Activated CD8-positive, alpha-beta memory T cell treated with anti-CD3 and anti-CD28 coated beads, Interleukin-2, amount 10 ng/mL, durations not matched to agents 7 days and 5 days (primary cell): ENCODE data around the gene SIN3B. TPM values are rescaled to one million over a fixed set of nuclear protein-coding genes. Genes with fewer than 3 reads are reported as not detected.
"Not testable (repeated sequence)": the region's sequence is repeated elsewhere in the genome, so short reads cannot be mapped to it uniquely, and the experiment has no call there.

Experiments used
- ATAC-seq: fragments of 150-1000 bp; cut with Tn5 transposase; one replicate; pipeline ENCODE4 v1.10.0; 2021; ENCODE audit warnings: moderate library complexity
- CTCF ChIA-PET: fragments of 350-600 bp; sonication (Branson Sonifier 250); formaldehyde crosslinking; loops from one replicate; lab custom pipeline; 2021; ENCODE audit warnings: antibody characterized with exemption; lab: Charles Lee
- DNase-seq: peaks from one replicate; pipeline ENCODE4 v3.0.0-alpha.2; 2020
- H3K27ac Mint-ChIP-seq: one replicate; pipeline ENCODE4 v1.8.0; 2021; ENCODE audit warnings: mild to moderate bottlenecking, mixed read lengths
- H3K27me3 Mint-ChIP-seq: one replicate; pipeline ENCODE4 v1.8.0; 2021; ENCODE audit warnings: mixed read lengths
- H3K36me3 Mint-ChIP-seq: one replicate; pipeline ENCODE4 v1.8.0; 2021; ENCODE audit warnings: mild to moderate bottlenecking, mixed read lengths
- H3K4me1 Mint-ChIP-seq: one replicate; pipeline ENCODE4 v1.8.0; 2021; ENCODE audit warnings: mixed read lengths
- H3K4me3 Mint-ChIP-seq: one replicate; pipeline ENCODE4 v1.8.0; 2021; ENCODE audit warnings: mild to moderate bottlenecking, moderate library complexity, mixed read lengths
- H3K9me3 Mint-ChIP-seq: one replicate; pipeline ENCODE4 v1.8.0; 2022; ENCODE audit warnings: low read depth, mixed read lengths
- total RNA-seq, 2 experiments: library from RNA; stranded (reverse); gene quantifications; one replicate each; pipeline ENCODE4 v1.2.3, GENCODE V29; 2021

The SIN3B gene, protein sequence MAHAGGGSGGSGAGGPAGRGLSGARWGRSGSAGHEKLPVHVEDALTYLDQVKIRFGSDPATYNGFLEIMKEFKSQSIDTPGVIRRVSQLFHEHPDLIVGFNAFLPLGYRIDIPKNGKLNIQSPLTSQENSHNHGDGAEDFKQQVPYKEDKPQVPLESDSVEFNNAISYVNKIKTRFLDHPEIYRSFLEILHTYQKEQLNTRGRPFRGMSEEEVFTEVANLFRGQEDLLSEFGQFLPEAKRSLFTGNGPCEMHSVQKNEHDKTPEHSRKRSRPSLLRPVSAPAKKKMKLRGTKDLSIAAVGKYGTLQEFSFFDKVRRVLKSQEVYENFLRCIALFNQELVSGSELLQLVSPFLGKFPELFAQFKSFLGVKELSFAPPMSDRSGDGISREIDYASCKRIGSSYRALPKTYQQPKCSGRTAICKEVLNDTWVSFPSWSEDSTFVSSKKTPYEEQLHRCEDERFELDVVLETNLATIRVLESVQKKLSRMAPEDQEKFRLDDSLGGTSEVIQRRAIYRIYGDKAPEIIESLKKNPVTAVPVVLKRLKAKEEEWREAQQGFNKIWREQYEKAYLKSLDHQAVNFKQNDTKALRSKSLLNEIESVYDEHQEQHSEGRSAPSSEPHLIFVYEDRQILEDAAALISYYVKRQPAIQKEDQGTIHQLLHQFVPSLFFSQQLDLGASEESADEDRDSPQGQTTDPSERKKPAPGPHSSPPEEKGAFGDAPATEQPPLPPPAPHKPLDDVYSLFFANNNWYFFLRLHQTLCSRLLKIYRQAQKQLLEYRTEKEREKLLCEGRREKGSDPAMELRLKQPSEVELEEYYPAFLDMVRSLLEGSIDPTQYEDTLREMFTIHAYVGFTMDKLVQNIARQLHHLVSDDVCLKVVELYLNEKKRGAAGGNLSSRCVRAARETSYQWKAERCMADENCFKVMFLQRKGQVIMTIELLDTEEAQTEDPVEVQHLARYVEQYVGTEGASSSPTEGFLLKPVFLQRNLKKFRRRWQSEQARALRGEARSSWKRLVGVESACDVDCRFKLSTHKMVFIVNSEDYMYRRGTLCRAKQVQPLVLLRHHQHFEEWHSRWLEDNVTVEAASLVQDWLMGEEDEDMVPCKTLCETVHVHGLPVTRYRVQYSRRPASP
- total RNA-seq = 10 to 100 TPM; 29.1 to 30.5 TPM

DNA sequence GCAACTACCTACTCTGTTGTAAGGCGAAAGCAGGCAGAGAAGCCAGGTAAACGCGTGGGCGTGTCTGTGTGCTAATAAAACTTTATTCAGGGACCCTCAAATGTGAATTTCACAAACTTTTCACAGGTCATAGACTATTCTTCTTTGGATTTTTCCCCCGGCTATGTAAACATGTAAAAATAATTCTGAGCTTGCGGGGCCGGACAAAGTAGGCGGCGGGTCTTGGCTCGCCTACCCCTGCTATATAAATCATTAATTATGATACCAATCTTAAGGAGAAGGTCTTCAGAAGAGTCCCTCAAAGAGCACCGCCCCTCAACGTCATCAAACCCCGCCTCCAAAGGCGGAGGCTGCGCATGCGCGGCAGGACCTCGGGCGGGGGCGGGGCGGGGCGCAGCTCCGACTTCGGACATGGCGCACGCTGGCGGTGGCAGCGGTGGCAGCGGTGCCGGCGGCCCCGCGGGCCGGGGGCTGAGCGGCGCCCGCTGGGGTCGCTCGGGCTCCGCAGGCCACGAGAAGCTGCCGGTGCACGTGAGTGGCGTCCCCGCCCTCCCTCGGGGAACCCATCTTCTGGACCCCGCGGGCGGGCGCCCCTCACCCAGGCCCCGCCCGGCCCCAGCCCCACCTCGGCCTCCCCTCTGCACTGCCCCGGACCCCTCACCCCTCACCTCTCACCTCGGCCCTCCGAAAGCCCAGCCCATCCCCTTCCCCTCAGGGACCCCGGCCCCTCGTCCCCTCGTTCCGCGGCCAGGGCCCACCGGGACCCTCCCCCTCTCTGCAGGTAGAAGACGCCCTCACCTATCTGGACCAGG is at the start of gene SIN3B:
SIN3B (plus strand) TSS at position 389 of the 812 bp plus-strand sequence; CDS start at position 412, 23 bp downstream.
- Mint-ChIP-seq H3K27me3 (peaks cover 28% of the 10 kb centered on the region), H3K9me3 (no peaks in the 10 kb centered on the region), H3K4me3 (peak within 1 kb of the TSS; percentile 75), H3K27ac (peak within 1 kb of the TSS; percentile 54), H3K4me1 (peaks cover 27% of the 10 kb centered on the region), H3K36me3 (peaks cover 14% of the 10 kb centered on the region)
- CTCF ChIA-PET = interaction anchor here (0.6 to 0.9 kb wide), 2 partner anchors 12 to 1118 kb away, joined by 3 to 4 read pairs; no protein-coding TSS in a partner anchor
- DNase-seq (peak; percentile 90), ATAC-seq (peak; percentile 92)

DNA sequence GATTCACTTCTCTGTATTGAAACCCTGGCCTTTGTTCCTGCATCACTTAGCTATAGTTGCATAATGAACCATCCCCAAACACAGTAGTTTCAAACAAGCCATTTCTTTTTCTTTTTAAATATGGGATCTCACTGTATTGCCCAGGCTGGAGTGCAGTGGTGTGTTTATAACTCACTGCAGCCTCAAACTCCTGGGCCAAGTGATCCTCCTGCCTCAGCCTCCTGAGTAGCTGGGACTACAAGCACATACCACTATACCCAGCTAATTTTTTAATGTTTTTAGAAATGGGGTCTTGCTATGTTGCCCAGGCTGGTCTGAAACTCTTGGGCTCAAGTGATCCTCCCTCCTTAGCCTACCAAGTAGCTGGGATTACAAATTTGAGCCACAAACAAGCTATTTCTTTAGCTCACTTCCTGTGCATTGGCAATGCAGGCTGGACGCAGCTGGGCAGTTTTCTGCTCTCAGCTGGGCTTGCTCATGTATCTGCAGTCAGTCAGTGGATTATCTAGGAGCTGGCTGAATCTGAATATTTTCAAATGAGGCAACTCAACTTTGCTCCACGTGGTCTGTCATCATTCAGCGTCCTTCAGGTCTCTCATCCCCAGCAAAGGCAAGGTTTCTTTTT is 49.5 kb upstream of the SIN3B start:
- H3K9me3 Mint-ChIP-seq = no peaks in the 10 kb centered on the region
- no peak overlapping the region for H3K27ac Mint-ChIP-seq
- H3K27me3 Mint-ChIP-seq = no peaks in the 10 kb centered on the region
- ATAC-seq (no peak), DNase-seq (no peak)
- H3K4me1 Mint-ChIP-seq = no peaks in the 10 kb centered on the region
- H3K36me3 Mint-ChIP-seq = no peaks in the 10 kb centered on the region
- CTCF ChIA-PET = interaction anchor here (0.9 to 1.1 kb wide), 2 partner anchors 11 to 503 kb away, joined by 3 read pairs; no protein-coding TSS in a partner anchor
- H3K4me3 Mint-ChIP-seq = no peak overlapping the region

DNA sequence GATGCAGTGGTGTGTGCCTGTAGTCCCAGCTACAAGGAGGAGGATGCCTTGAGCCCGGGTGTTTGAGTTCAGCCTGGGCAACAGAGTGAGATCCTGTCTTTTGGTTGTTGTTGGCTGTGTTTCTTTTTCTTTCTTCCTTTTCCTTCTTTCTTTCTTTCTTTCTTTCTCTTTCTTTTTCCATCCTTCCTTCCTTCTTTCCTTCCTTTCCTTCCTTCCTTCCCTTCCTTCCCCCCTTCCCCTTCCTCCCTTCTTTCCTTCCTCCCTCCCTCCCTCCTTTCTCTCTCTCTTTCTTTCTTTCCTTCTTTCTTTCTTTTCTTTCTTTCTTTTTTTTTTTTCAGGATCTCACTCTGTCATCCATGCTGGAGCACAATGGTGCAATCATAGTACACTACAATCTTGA is 46.5 kb upstream of the SIN3B start:
- no peaks in the 10 kb centered on the region for H3K36me3 Mint-ChIP-seq
- DNase-seq = no peak
- H3K4me3 Mint-ChIP-seq = no peak overlapping the region
- no peak overlapping the region for H3K27ac Mint-ChIP-seq
- no peaks in the 10 kb centered on the region for H3K27me3 Mint-ChIP-seq
- no peaks in the 10 kb centered on the region for H3K4me1 Mint-ChIP-seq
- no peak for ATAC-seq
- CTCF ChIA-PET = no interaction called here
- no peaks in the 10 kb centered on the region for H3K9me3 Mint-ChIP-seq

DNA sequence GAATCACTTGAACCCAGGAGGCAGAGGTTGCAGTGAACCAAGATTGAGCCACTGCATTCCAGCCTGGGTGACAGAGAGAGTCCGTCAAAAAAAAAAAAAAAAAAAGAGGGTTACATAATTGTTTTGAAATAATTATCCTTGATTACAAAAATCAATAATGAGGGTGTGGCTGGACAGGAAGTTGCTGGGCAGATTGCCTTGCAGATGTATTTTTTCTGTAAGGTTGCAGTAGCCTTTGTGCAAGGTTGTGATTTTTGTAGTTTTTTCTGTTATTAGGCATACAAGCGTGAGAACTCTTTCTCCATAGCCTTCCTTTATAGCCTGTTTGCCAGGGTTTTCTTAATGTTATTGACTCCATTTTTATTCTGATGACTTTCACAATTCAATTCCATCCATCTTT is 40.7 kb upstream of the SIN3B start:
- Mint-ChIP-seq H3K4me3 (no peak overlapping the region), H3K27ac (no peak overlapping the region), H3K36me3 (no peaks in the 10 kb centered on the region), H3K9me3 (peaks cover 16% of the 10 kb centered on the region), H3K4me1 (no peaks in the 10 kb centered on the region), H3K27me3 (no peaks in the 10 kb centered on the region)
- DNase-seq (no peak), ATAC-seq (no peak)
- CTCF ChIA-PET = no interaction called here

DNA sequence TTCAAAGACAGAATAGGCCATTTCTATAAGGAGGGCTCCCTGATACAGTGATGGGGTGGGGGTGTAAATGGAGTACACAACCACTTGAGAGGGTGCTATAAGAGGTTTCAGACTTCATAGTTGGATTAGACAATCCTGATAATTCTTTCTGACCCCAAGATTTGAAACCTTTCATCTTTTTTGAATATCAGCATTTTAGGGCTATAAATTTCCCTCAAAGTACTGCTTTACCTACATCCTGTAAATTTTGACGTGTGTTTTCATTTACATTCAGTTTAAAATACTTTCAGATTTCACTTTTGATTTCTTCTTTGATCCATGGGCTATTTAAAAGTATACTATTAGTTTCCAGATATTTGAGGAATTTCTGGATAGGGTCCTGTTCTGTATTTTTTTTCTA is 40.0 kb upstream of the SIN3B start:
- no peak overlapping the region for H3K4me3 Mint-ChIP-seq
- no peaks in the 10 kb centered on the region for H3K36me3 Mint-ChIP-seq
- no peak overlapping the region for H3K27ac Mint-ChIP-seq
- H3K9me3 Mint-ChIP-seq = peaks cover 16% of the 10 kb centered on the region
- no peaks in the 10 kb centered on the region for H3K4me1 Mint-ChIP-seq
- CTCF ChIA-PET = no interaction called here
- no peak for ATAC-seq
- H3K27me3 Mint-ChIP-seq = no peaks in the 10 kb centered on the region
- DNase-seq = no peak

DNA sequence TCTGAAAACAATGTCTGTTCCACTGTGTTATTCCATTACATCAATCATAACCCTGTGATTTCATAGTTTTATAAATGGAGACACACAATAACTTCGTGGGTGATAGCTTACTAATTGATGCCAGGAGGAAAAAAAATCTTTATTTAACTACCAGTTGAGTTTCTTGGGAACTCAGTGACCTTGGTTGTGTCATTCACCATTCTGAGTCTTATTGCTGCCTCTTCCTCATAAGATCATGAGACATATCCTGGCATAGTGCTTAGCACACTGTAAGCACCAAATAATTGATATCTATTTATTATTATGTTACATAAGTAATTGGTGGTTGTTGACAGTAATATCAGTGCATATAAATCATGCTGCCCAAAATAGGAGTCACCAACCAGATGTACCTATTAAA is 39.1 kb upstream of the SIN3B start:
- ATAC-seq (no peak), DNase-seq (no peak)
- Mint-ChIP-seq H3K27me3 (no peaks in the 10 kb centered on the region), H3K9me3 (peaks cover 16% of the 10 kb centered on the region), H3K4me3 (no peak overlapping the region), H3K36me3 (no peaks in the 10 kb centered on the region), H3K27ac (no peak overlapping the region), H3K4me1 (no peaks in the 10 kb centered on the region)
- CTCF ChIA-PET = no interaction called here

DNA sequence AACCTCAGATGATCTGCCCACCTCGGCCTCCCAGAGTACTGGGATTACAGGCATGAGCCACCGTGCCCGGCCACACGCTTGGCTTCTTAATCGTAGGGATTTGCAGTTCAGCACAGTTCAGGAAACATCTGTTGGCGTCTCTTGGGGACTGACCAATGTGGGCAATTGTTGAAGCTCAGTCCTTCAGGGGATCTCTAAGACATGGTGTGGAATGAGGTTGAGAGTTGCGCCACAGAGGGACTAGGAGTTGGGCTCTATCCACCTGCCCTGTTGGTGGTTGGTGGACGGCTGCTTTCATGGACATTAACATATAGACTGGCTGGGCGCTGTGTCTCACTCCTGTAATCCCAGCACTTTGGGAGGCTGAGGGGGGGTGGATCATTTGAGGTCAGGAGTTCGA is 37.3 kb upstream of the SIN3B start:
- ATAC-seq (no peak), DNase-seq (no peak)
- H3K4me1 Mint-ChIP-seq = no peaks in the 10 kb centered on the region
- H3K27ac Mint-ChIP-seq = no peak overlapping the region
- H3K9me3 Mint-ChIP-seq = peaks cover 20% of the 10 kb centered on the region
- H3K27me3 Mint-ChIP-seq = no peaks in the 10 kb centered on the region
- no peak overlapping the region for H3K4me3 Mint-ChIP-seq
- CTCF ChIA-PET = no interaction called here
- no peaks in the 10 kb centered on the region for H3K36me3 Mint-ChIP-seq

DNA sequence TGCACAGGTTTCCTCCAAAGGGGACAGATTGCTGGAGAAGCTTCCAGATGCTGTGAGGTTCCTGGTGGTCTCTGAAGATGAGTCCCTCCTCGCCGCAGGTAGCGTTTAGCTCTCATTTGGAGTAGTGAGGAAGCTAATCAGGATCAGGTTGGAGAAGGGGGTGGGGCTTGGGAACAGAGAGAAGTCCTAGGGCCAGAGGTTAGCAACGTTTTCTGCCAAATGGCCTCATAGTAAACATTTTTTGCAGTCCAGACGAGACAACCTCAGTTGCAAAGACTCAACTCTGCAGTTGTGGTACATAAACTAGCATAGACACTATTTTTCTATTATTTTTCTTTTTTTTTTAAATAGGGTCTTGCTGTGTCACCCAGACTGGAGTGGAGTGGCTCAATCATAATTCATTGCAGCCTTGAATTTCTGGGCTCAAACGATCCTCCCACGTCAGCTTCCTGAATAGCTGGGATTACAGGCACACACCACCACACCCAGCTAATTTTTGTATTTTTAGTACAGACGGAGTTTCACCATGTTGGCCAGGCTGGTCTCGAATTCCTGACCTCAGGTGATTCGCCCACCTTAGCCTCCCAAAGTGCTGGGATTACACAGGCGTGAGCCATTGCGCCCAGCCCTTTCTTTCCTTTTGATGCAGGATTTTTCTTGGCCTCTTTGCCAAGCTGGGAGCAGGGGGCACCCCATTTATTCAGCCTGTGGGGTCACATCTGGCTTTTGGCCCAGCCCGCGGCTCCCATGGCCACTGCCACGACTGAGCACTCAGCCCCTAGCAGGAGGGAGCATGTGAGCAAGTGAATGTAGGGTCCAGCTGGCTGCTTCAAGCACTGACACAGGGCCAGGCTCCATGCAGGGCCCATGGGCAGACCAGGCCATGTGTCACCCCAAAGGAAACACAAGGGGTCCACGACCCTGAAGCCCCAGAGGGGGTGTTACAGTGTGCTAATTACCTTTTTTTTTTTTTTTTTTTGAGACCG is 34.4 kb upstream of the SIN3B start:
- no peak overlapping the region for H3K27ac Mint-ChIP-seq
- H3K4me3 Mint-ChIP-seq = no peak overlapping the region
- H3K9me3 Mint-ChIP-seq = peaks cover 10% of the 10 kb centered on the region
- no peaks in the 10 kb centered on the region for H3K4me1 Mint-ChIP-seq
- H3K36me3 Mint-ChIP-seq = no peaks in the 10 kb centered on the region
- DNase-seq (no peak), ATAC-seq (no peak)
- CTCF ChIA-PET = no interaction called here
- H3K27me3 Mint-ChIP-seq = no peaks in the 10 kb centered on the region

DNA sequence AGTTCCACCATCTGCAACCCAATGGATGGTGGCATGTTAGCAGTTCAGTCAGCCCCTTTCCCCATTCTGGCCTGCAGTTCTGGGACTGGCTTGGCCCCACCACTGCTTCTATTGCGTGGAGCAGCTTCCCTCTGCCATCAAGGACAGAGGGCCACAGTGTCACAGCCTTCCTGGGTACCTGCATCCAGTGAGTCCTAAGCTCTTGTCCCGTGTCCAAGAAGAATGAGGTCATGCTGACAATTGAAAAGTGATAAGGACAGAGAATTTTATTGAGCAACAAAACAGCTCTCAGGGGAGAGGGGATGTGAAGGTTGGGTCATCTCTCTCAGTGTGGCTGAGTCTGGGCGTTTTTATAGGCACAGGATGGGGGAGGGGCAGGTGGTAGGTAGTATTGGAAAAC is 33.5 kb upstream of the SIN3B start:
- DNase-seq (no peak), ATAC-seq (no peak)
- Mint-ChIP-seq H3K27ac (no peak overlapping the region), H3K4me3 (no peak overlapping the region), H3K4me1 (no peaks in the 10 kb centered on the region), H3K27me3 (no peaks in the 10 kb centered on the region), H3K36me3 (no peaks in the 10 kb centered on the region), H3K9me3 (peaks cover 4% of the 10 kb centered on the region)
- CTCF ChIA-PET = no interaction called here

DNA sequence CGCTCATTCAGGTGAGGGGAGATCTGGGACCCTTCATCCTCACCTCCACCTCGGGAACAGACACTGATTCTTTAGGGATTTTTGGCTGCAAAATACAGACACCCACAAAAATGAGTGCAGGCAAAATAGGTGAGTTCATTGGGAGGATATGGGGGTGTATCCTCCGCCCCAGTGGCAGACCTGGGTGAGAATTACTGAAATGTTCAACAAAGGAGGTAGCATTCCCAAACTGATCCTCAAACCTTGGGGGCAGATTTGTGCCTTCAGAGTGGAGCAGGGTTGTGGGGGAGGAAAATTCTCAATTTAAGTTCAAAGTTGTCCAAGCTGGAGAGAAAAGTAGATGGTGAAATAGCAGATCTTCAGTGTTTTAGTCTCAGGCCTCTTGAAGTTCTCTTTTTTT is 31.3 kb upstream of the SIN3B start:
- DNase-seq (no peak), ATAC-seq (no peak)
- CTCF ChIA-PET = no interaction called here
- Mint-ChIP-seq H3K36me3 (no peaks in the 10 kb centered on the region), H3K9me3 (peaks cover 4% of the 10 kb centered on the region), H3K27me3 (no peaks in the 10 kb centered on the region), H3K4me1 (no peaks in the 10 kb centered on the region), H3K4me3 (no peak overlapping the region), H3K27ac (no peak overlapping the region)

DNA sequence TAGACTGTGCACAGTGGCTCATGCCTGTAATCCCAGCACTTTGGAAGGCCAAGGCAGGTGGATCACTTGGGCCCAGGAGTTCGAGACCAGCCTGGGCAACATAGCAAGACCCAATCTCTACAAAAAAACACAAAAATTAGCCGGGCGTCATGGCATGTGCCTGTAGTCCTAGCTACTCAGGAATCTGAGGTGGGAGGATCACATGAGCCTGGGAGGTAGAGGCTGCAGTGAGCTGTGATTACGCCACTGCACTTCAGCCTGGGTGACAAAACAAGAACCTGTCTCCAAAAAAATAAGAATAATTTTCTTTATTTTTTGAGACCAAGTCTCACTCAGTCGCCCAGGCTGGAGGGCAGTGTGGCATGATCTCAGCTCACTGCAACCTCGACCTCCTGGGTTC is 30.9 kb upstream of the SIN3B start:
- H3K36me3 Mint-ChIP-seq = not testable (repeated sequence)

More for the DNA sequence above, 30.9 kb upstream of the SIN3B start:
- H3K27ac Mint-ChIP-seq, H3K9me3 Mint-ChIP-seq, H3K27me3 Mint-ChIP-seq, DNase-seq, H3K4me3 Mint-ChIP-seq, H3K4me1 Mint-ChIP-seq, ATAC-seq, CTCF ChIA-PET: not testable (repeated sequence)
